Measurements from ENCODE around the gene CLGN.

GRCh38 chr4:140448830-140449229, 21.4 kb upstream of the CLGN start:
- no peak for TF ChIP-seq POLR2A (IDR thresholded peaks at IDR 0.05)
- no peak for TF ChIP-seq CTCF (IDR thresholded peaks at IDR 0.05)

All from vagina (tissue), 2 donors.